Islet of Langerhans (tissue), 1 donor: Measurements from ENCODE around the gene HIGD2A.

ENCODE experiments used
- FAIRE-seq: peaks from one replicate; lab custom pipeline; 2011; peaks lifted over from hg19 to GRCh38; lab: Jason Lieb, UNC

The HIGD2A gene, protein sequence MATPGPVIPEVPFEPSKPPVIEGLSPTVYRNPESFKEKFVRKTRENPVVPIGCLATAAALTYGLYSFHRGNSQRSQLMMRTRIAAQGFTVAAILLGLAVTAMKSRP

GRCh38 chr5:176388444-176389134, at the start of gene HIGD2A, which contains the start of gene NOP16:
HIGD2A (plus strand) TSS chr5:176388751; CDS start chr5:176388820, 69 bp downstream.
NOP16 (minus strand) TSS chr5:176388598; CDS start chr5:176388539, 59 bp downstream.
- peak; percentile 95 for FAIRE-seq

- no peak for FAIRE-seq
These were observed 49.2 kb upstream of the HIGD2A start for GRCh38 chr5:176339304-176339703.

DNA sequence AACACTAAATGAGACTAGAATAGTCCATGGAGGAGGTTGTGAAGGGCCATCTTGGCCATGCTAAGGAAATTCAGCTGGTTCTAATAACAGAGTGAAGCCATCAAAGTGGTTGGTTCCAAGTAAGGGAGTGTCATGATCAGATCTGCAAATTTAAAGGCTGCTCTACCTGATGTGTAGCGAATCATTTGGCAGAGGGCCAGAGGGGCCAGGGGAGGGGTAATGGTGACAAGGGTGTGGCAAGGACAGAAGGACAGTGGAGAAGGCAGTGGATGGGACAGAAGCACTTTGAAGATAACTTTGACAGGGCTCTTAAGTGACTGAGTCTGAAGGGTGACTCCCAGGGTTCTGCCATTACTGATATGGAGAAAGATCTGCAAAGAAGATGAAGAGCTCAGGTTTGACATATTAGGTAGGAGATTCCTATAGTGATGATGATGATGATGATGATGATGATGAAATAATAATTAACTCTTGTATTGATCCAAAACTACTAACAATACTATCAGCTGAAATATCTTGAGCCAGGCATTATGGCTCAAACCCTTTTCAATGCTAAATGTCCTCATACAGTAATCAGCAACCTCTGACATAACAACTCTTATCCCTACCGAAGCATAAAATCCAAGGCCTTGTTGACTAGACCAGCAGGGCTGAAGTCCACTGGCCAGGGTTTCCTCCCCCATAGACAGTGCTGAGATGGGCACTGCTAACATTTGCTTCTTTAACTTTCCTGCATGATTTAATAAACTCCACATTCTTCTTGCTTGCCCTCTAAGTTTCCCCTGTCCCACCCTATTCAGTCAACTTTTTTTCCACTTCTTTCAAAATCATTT, 47.0 kb upstream of the HIGD2A start:
- no peak for FAIRE-seq

GRCh38 chr5:176342158-176342483, 46.4 kb upstream of the HIGD2A start:
- no peak for FAIRE-seq

DNA sequence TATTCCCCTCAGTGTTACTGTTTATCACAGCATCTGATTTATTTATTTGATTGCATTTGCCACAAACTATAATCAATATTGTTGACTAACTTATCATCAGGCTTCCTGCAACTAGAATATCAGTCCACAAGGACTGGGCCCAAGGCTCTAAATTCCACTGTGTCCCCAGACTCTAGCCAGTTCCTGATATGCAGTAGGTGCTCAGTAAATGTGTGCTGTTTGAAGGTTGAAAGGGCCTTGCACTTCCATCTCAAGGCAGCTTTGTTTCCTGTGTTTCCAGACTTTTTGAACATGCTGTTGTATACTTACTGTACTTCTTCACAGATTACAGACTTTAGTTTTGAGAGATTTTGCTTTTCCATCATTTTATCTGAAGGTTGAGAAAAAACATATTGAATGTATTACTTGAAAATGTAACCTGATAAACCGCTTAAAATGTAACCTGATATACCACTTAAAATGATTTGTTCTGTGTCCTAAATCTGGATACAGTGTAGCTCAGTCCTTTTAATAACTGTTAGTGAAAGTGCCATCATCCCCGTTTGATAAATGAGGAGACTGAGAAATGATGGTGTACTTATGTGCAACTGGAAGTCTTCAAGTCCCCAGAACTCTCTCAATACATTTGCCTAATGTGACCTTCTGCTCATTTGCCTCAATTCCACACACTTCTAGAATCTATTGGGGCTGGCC, 45.6 kb upstream of the HIGD2A start:
- FAIRE-seq: no peak

- FAIRE-seq: no peak
These were observed 38.1 kb upstream of the HIGD2A start for GRCh38 chr5:176350416-176350815.

DNA sequence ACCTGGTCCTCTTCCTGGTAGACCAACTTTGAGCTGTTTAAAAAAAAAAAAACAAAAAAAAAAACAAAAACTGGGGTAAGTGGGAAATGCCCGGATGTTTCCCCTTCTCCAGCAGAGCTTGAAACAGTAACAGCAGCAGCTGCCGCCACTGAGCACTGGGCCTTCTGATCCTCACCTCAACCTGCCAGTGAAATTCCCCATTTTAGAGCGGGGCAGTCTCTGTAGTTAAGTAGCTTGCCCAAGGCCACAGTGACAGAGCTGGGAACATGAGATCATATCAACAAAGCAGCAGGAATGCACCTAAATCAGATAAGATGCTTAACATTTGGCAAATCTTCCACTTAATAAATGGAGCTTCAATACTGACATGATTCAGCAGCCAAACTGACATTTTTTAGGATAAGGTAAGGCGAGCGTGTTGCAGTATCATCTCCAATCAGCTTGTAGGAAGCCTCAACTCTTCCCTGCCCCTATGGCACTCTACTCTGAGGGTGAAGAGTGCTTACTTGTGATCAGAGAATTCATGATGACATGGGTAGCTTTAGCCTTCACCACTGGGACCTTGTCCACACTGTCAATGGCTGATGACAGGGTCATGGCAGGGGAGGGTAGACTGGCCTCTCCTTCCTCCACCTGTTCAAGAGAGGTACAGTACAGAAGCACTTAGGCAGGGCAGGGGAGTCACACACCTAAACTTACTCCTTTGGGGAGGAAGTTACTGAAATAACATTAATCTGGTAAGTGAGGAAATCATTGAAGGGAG, 36.3 kb upstream of the HIGD2A start:
- no peak for FAIRE-seq

GRCh38 chr5:176353533-176353932, 35.0 kb upstream of the HIGD2A start:
- FAIRE-seq: no peak

DNA sequence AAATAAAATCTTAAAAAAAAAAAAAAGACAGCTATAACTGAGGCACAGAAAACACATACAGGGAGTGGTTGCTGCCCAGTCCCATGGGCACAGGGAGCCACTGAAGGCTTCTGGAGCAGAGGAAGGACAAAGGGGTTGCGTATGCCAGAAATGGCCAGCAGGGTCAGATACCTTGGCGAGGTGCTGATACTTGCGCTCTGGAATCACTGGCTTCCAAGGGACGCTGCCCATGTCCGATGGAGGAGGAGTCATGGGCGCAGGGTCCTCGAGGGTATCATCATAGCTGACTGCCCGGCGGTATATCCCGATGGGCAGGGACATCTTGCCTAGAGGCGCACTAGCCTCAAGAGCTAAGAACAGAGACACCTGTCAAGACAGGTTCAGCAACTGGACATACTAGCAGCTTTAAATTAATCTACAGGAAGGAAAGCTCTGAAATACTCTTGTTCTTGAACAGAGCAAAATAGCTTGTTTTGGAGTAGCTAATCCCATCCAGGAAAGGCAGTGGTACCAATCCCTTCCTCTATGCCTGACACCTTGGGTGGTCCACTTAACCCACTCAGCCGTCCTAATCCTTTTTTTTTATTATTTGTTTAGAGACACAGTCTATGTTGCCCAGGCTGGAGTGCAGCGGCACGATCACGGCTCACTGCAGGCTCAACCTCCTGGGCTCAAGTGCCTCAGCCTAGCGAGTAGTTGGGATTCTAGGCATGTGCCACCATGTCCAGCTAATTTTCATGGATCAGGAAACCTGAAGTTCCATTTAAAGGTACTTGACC, 33.0 kb upstream of the HIGD2A start:
- FAIRE-seq: no peak

DNA sequence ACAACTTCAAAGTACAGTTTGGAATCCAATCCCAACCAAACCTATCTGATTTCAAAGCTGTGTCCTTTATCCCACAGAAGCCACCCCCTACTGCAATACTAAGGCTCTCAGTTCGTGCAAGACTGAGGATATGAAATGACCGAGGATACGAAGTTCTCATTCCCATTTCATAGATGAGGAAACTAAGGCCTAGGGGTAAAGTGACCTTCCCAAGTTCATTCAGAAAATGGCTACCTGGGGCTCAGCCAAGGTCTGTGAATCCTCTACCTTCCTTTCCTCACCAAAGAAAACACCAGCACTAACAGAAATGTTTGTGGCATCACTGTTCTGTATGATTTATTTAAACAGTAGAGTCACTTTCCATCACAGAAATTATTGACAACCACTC, 32.4 kb upstream of the HIGD2A start:
- no peak for FAIRE-seq

GRCh38 chr5:176359658-176360057, 28.9 kb upstream of the HIGD2A start:
- no peak for FAIRE-seq

DNA sequence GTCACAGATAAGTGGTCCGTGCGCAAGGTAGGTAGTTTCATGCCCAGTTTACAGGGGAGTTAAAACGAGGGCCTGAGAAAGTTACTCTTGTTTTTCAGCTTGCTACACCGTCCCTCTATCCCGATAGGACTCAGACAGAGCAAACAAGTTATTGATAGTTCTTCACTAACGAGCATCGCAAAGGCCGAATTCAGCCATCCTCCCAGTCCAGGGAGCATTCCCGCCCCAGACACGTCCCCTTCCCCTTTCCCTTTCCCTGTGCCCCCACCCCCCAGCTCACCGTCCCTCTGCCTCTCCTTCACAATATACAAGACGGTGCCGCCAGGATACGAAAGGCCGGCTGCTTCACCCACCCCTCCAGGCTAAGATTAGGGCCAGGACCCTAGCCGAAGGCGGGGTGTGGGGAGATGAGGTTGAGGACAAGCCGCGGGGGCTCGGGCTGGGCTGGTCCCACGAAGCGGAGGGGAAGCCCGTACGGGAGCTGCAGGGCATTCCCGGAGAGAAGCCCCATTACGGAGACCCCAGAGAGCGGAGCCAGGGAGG, 27.6 kb upstream of the HIGD2A start:
- FAIRE-seq: no peak

DNA sequence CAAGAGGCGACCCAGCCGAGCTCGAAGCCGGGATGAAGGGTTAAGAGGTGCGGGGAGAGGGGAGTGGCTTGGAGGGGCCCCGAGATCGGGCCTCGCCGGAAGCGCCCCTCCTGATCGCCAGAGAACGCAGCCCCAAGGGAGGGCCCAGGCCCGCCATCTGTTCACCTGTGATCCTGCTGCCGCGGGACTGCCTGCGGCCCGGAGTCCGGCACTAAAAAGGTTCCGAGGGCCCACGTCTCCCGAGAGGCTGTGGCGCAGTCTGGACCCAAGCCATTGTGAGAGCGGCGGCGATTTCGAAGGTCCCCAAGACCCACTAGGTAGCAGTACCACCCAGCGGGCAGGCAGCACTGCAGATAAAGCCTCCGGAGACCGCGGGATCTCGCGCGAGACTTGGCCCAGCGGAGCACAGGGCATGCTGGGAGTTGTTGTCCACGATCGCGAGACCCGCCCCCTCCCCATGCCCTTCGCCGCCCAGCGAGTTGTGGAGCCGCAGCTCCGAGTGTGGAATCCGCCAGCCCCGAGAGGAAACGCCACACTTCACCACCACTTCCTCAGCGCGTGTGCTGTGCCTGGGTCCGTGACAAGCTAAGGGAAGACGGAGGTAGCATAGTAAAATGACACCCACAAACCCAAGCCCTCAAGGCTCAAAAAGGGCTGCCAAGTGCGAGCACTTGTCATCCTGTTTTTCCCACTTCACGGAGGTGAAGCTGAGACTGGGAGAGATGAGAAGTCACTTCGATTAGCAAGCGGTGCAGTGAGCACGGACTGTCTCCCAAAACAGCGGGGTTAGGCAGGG, 26.9 kb upstream of the HIGD2A start, which contains the start of gene KIAA1191:
Gene KIAA1191 (minus strand): TSS at position 328 of the 796 bp plus-strand sequence. CDS start 2,256 bp downstream, outside the sequence.
- no peak for FAIRE-seq

DNA sequence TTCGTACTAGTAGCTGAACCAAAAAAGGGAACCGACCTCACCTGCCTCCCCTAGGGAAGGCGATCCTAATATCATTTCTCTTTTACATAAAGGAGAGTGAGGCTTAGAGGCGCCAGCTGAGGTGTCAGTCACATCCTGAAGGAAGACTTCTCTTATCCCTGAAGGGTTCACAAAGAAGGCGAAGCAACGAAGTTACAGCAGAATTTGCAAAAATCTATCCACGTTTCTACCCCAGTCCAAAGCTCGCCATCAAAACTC, 26.4 kb upstream of the HIGD2A start:
- no peak for FAIRE-seq

GRCh38 chr5:176364765-176365350, 23.7 kb upstream of the HIGD2A start:
- FAIRE-seq: no peak

- no peak for FAIRE-seq
These were observed 23.0 kb upstream of the HIGD2A start, which contains the start of gene ARL10 for GRCh38 chr5:176365351-176366231. ARL10 (plus strand) TSS chr5:176365487; CDS start chr5:176365564, 77 bp downstream.

DNA sequence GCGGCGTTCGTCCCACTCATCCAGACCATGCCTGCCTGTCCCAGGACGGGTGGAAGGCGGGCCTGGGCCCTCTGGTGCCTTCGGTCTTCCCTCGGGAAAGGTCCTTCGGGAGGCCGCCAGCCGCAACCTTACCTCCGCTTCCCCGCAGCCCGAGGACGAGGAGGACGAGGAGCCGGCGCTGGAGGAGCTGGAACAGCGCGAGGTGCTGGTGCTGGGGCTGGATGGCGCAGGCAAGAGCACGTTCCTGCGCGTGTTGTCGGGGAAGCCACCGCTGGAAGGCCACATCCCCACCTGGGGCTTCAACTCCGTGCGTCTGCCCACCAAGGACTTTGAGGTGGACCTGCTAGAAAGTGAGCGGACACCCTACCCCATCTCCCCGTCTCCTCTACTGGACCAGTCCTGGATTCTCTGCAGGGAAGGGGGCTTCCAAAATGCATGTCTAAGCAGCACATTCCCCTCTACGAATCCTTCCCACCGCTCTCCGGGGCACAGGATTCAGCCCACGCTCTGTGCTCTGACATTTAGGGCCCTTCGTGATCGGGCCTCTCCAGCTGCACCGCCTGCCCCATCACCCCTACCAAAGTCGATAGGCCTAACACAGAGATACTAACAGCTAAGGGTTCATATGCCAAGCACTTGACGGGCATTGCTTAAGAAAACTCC, 22.2 kb upstream of the HIGD2A start:
- no peak for FAIRE-seq

DNA sequence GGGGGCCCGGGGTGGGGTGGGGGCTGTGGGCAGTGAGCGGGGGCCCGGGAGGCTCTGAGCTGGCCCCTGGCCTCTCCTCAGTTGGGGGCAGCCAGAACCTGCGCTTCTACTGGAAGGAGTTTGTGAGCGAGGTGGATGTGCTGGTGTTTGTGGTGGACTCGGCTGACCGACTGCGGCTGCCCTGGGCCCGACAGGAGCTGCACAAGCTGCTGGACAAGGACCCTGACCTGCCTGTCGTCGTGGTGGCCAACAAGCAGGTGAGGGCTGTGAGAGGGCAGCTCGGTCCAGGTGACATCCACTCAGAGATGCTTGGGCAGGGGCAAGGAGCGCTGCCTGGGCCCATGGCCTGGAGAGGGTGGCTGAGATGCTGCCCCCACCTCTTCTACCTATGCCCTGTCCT, 19.8 kb upstream of the HIGD2A start:
- no peak for FAIRE-seq
